IMR-90 (cell line): ENCODE data around the gene LDLRAD4. TPM values are rescaled to one million over a fixed set of nuclear protein-coding genes. Genes with fewer than 3 reads are reported as not detected.

ENCODE experiments used
- ATAC-seq: fragments of 200-7000 bp; cut with Tn5 transposase; 2 replicates; pipeline ENCODE4 v1.9.1; 2020; ENCODE audit warnings: low read depth, mild to moderate bottlenecking, moderate library complexity
- BruUV-seq: library from RNA; stranded (reverse); fragments of 400-500 nt; replicated peaks from 2 replicates; lab custom pipeline; 2021; lab: Mats Ljungman, UMichigan
- CTCF ChIA-PET: fragments of 300-600 bp; formaldehyde crosslinking; extraction: SDS; loops from one replicate; lab custom pipeline; 2021; ENCODE audit warnings: antibody characterized with exemption; lab: Yijun Ruan, JAX
- POLR2A ChIA-PET: fragments of 300-600 bp; sonication (Branson Sonifier 250); formaldehyde crosslinking; loops from one replicate; lab custom pipeline; 2022; ENCODE audit warnings: antibody characterized with exemption; ENCODE audit not compliant: unreplicated experiment; lab: Charles Lee
- DNase-seq: peaks from one replicate; pipeline ENCODE4 v3.0.0; 2013
- H2AFZ ChIP-seq: replicated peaks from 2 replicates; pipeline ENCODE3; 2013; ENCODE audit warnings: low read length, mild to moderate bottlenecking; ENCODE audit not compliant: poor library complexity
- H2AK5ac ChIP-seq: 2 replicates; pipeline ENCODE4 v1.6.1; 2013; ENCODE audit warnings: low read depth, low read length, inconsistent platforms
- H2AK9ac ChIP-seq: replicated peaks from 2 replicates; pipeline ENCODE3; 2013; ENCODE audit warnings: mild to moderate bottlenecking, low read depth, low read length, moderate library complexity; ENCODE audit not compliant: poor library complexity
- H2BK120ac ChIP-seq: 2 replicates; pipeline ENCODE4 v1.6.1; 2013; ENCODE audit warnings: low read depth, low read length, inconsistent platforms
- H2BK15ac ChIP-seq: 3 replicates; pipeline ENCODE4 v1.6.1; 2013; ENCODE audit warnings: low read depth, low read length, inconsistent platforms
- H2BK20ac ChIP-seq: 2 replicates; pipeline ENCODE4 v1.6.1; 2013; ENCODE audit warnings: low read depth, mild to moderate bottlenecking, inconsistent platforms, low read length, moderate library complexity
- H2BK5ac ChIP-seq: 2 replicates; pipeline ENCODE4 v1.6.1; 2013; ENCODE audit warnings: mild to moderate bottlenecking, low read depth, low read length, inconsistent platforms; ENCODE audit not compliant: poor library complexity, severe bottlenecking
- H3K14ac ChIP-seq: replicated peaks from 2 replicates; pipeline ENCODE4 v1.6.1; 2013; ENCODE audit warnings: low read depth, low read length, inconsistent platforms
- H3K18ac ChIP-seq: 2 replicates; pipeline ENCODE4 v1.6.1; 2013; ENCODE audit warnings: low read depth, low read length, control low read depth
- H3K23ac ChIP-seq: 2 replicates; pipeline ENCODE4 v1.6.1; 2013; ENCODE audit warnings: low read depth, low read length, inconsistent platforms
- H3K27ac ChIP-seq: 2 replicates; pipeline ENCODE4 v1.5.1; 2013; ENCODE audit warnings: mild to moderate bottlenecking, control low read depth, low read length; ENCODE audit not compliant: insufficient read depth
- H3K27me3 ChIP-seq: 2 replicates; pipeline ENCODE4 v1.6.1; 2013; ENCODE audit warnings: low read length; ENCODE audit not compliant: control insufficient read depth, insufficient read depth
- H3K36me3 ChIP-seq: 2 replicates; pipeline ENCODE4 v1.6.1; 2013; ENCODE audit warnings: low read length, mixed read lengths; ENCODE audit not compliant: control insufficient read depth, insufficient read depth
- H3K4ac ChIP-seq: 2 replicates; pipeline ENCODE4 v1.6.1; 2013; ENCODE audit warnings: low read depth, low read length, inconsistent platforms
- H3K4me1 ChIP-seq: 2 replicates; pipeline ENCODE4 v1.6.1; 2013; ENCODE audit warnings: low read length, mixed read lengths; ENCODE audit not compliant: control insufficient read depth, insufficient read depth
- H3K4me2 ChIP-seq: 2 replicates; pipeline ENCODE4 v1.6.1; 2013; ENCODE audit warnings: low read depth, mild to moderate bottlenecking, control low read depth, low read length, moderate library complexity
- H3K4me3 ChIP-seq: 2 replicates; pipeline ENCODE4 v1.5.1; 2013; ENCODE audit warnings: low read depth, mild to moderate bottlenecking, control low read depth, low read length, moderate library complexity; ENCODE audit not compliant: insufficient read depth
- H3K56ac ChIP-seq: 2 replicates; pipeline ENCODE4 v1.6.1; 2013; ENCODE audit warnings: low read length, inconsistent platforms; ENCODE audit not compliant: insufficient read depth; ENCODE audit errors: extremely low read depth
- H3K79me1 ChIP-seq, 2 experiments: 2 replicates each; pipeline ENCODE4 v1.6.1; 2013; ENCODE audit warnings: low read length in 2 of 2, inconsistent platforms in 1 of 2, low read depth in 1 of 2
- H3K9ac ChIP-seq: 2 replicates; pipeline ENCODE4 v1.6.1; 2013; ENCODE audit warnings: low read depth, low read length, control low read depth
- H3K9me1 ChIP-seq: 2 replicates; pipeline ENCODE4 v1.6.1; 2013; ENCODE audit warnings: low read length, inconsistent platforms; ENCODE audit not compliant: insufficient read depth
- H3K9me3 ChIP-seq: 2 replicates; pipeline ENCODE4 v1.6.1; 2013; ENCODE audit warnings: low read length; ENCODE audit not compliant: control insufficient read depth, insufficient read depth
- H4K20me1 ChIP-seq: 2 replicates; pipeline ENCODE4 v1.6.1; 2013; ENCODE audit warnings: low read length, inconsistent platforms; ENCODE audit not compliant: insufficient read depth
- H4K5ac ChIP-seq: 2 replicates; pipeline ENCODE4 v1.6.1; 2013; ENCODE audit warnings: mild to moderate bottlenecking, low read depth, low read length, control low read depth
- H4K8ac ChIP-seq, 2 experiments: 2 replicates each; pipeline ENCODE4 v1.6.1; 2013; ENCODE audit warnings: low read depth in 2 of 2, low read length in 2 of 2, control low read depth in 1 of 2, inconsistent platforms in 1 of 2
- H4K91ac ChIP-seq: 2 replicates; pipeline ENCODE4 v1.6.1; 2013; ENCODE audit warnings: low read depth, low read length, inconsistent platforms; ENCODE audit not compliant: insufficient read depth
- CEBPB ChIP-seq: IDR thresholded peaks from 2 replicates; pipeline ENCODE4 v1.6.1; 2012; ENCODE audit warnings: low read depth, low read length, improper control_type of control experiment
- NFE2L2 ChIP-seq: fragments of 150-350 bp; IDR thresholded peaks from 2 replicates; pipeline ENCODE4 v1.6.1; 2016; ENCODE audit warnings: low read depth, mild to moderate bottlenecking, low read length
- RAD21 ChIP-seq: IDR thresholded peaks from 2 replicates; pipeline ENCODE4 v1.6.1; 2012; ENCODE audit warnings: low read length, improper control_type of control experiment
- RFX5 ChIP-seq: IDR thresholded peaks from 2 replicates; pipeline ENCODE4 v1.8.0; 2012; ENCODE audit warnings: low read depth, mild to moderate bottlenecking, low read length, moderate library complexity
- SMC3 ChIP-seq: fragments of 150-350 bp; IDR thresholded peaks from 2 replicates; pipeline ENCODE4 v1.6.1; 2016; ENCODE audit warnings: low read depth, mild to moderate bottlenecking, antibody characterized with exemption, low read length, moderate library complexity
- WGBS, 2 experiments: methylation state at CpG; one replicate each; pipeline versions ENCODE4 v1.1.5 to v1.1.7; 2013; ENCODE audit warnings: missing lambda C conversion rate in 2 of 2; ENCODE audit not compliant: insufficient read length in 1 of 2; ENCODE audit errors: extremely low coverage in 2 of 2; 5-methylcytosine and 5-hydroxymethylcytosine counted together
- dilution Hi-C: fragments of 300-500 bp; cut with HindIII; formaldehyde crosslinking; loops from one replicate; pipeline ENCODE4 v1.14.3; 2018; ENCODE audit warnings: low sequenced_read_pairs; ENCODE audit not compliant: unreplicated experiment
- in situ Hi-C: fragments of 300-500 bp; cut with MboI; formaldehyde crosslinking; loops from 3 replicates; pipeline ENCODE4 v1.14.3; 2019; ENCODE audit warnings: low sequenced_read_pairs, inconsistent platforms, mixed read lengths
- intact Hi-C: fragments of 100-400 bp; cut with micrococcal nuclease; formaldehyde crosslinking; loops from 2 replicates; pipeline ENCODE4 v1.10.0; 2022
- polyA plus RNA-seq, 3 experiments: library from polyadenylated mRNA; depleted of rRNA; stranded (reverse); fragments of >200 nt; gene quantifications; 2 replicates each; pipeline ENCODE4 v1.2.3, GENCODE V29; 2012; ENCODE audit warnings: low replicate concordance in 1 of 3
- total RNA-seq: library from RNA; depleted of rRNA; stranded (reverse); fragments of >200 nt; gene quantifications from 2 replicates; pipeline ENCODE4 v1.2.3, GENCODE V29; 2012
- TF ChIP-seq, protein P1 (sequence below): conservative IDR thresholded peaks from 2 replicates; pipeline ENCODE4 v1.5.1; 2012; ENCODE audit warnings: mild to moderate bottlenecking, low read depth, low read length, improper control_type of control experiment

The LDLRAD4 gene
- total and polyA plus RNA-seq, 2 of the 4 experiments (the other 2 are of a cell fraction): not detected

- ChIA-PET CTCF (interaction anchor here (0.8 kb wide), 2 partner anchors 9 to 414 kb away, joined by 3 to 4 read pairs; no protein-coding TSS in a partner anchor), POLR2A (no interaction called here)
- no peak overlapping the region for H3K4ac ChIP-seq
- no peak overlapping the region for H3K27ac ChIP-seq
- H3K23ac ChIP-seq: no peak overlapping the region
- no peak overlapping the region for H3K18ac ChIP-seq
- no peak overlapping the region for H4K5ac ChIP-seq
- no peak overlapping the region for H2AK9ac ChIP-seq
- H3K9ac ChIP-seq: no peak overlapping the region
- no peak overlapping the region for H2BK20ac ChIP-seq
- no peak overlapping the region for H3K4me2 ChIP-seq
- H4K91ac ChIP-seq: no peak overlapping the region
- no peak overlapping the region for H3K14ac ChIP-seq
- H4K20me1 ChIP-seq: no peaks in the 10 kb centered on the region
- dilution Hi-C loops (no loop called here), intact Hi-C loops (loop anchor here (1.0 to 5.0 kb wide), 5 partner anchors 72 to 903 kb away; no protein-coding TSS in a partner anchor), in situ Hi-C loops (loop anchor here (25.0 kb wide), 2 partner anchors 618 to 868 kb away; no protein-coding TSS in a partner anchor)
- no peaks in the 10 kb centered on the region for H3K4me1 ChIP-seq
- no peak overlapping the region for H2AFZ ChIP-seq
- peaks cover 3% of the 10 kb centered on the region for H3K27me3 ChIP-seq
- ATAC-seq (peak; percentile 98), DNase-seq (peak; percentile 50)
- no peak overlapping the region for H3K4me3 ChIP-seq
- H2BK15ac ChIP-seq: no peak overlapping the region
- no peak overlapping the region for H2BK120ac ChIP-seq
- no peak overlapping the region for H2BK5ac ChIP-seq
- no peak overlapping the region for H4K8ac ChIP-seq
- H2AK5ac ChIP-seq: no peak overlapping the region
- BruUV-seq: no TSS peak
- H3K56ac ChIP-seq: no peak overlapping the region
- no peaks in the 10 kb centered on the region for H3K9me3 ChIP-seq
- no peaks in the 10 kb centered on the region for H3K79me1 ChIP-seq
- no peaks in the 10 kb centered on the region for H3K9me1 ChIP-seq
- H3K36me3 ChIP-seq: no peaks in the 10 kb centered on the region
- peak; percentile 69 for TF ChIP-seq SMC3
- no peak for TF ChIP-seq RFX5
- TF ChIP-seq NFE2L2: no peak
- TF ChIP-seq, protein P1, sequence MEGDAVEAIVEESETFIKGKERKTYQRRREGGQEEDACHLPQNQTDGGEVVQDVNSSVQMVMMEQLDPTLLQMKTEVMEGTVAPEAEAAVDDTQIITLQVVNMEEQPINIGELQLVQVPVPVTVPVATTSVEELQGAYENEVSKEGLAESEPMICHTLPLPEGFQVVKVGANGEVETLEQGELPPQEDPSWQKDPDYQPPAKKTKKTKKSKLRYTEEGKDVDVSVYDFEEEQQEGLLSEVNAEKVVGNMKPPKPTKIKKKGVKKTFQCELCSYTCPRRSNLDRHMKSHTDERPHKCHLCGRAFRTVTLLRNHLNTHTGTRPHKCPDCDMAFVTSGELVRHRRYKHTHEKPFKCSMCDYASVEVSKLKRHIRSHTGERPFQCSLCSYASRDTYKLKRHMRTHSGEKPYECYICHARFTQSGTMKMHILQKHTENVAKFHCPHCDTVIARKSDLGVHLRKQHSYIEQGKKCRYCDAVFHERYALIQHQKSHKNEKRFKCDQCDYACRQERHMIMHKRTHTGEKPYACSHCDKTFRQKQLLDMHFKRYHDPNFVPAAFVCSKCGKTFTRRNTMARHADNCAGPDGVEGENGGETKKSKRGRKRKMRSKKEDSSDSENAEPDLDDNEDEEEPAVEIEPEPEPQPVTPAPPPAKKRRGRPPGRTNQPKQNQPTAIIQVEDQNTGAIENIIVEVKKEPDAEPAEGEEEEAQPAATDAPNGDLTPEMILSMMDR: peak; percentile 72
- peak; percentile 82 for TF ChIP-seq RAD21
- no peak for TF ChIP-seq CEBPB
- no CpG with 5 or more reads among the region's 8 CpGs for WGBS, 2 experiments
Measured at GRCh38 chr18:13629841-13630715, 411.5 kb downstream of the LDLRAD4 start.
